SU-DHL-6 (cell line): ENCODE measurements around the gene PRKCSH.

ENCODE experiments used
- CTCF ChIP-seq: fragments of 200-600 bp; sonication (generic); IDR thresholded peaks from one replicate; pipeline ENCODE4 v1.5.1; 2017; ENCODE audit warnings: antibody characterized with exemption, mild to moderate bottlenecking, low read length, moderate library complexity; ENCODE audit not compliant: insufficient read depth, poor library complexity, severe bottlenecking
- EZH2phosphoT487 ChIP-seq: fragments of 200-600 bp; sonication (generic), shearing (Covaris generic); conservative IDR thresholded peaks from 2 replicates; pipeline ENCODE4 v1.6.1; 2018; ENCODE audit warnings: mild to moderate bottlenecking, antibody characterized with exemption, low read length, moderate library complexity, mixed read lengths

GRCh38 chr19:11408591-11408990, 26.8 kb upstream of the PRKCSH start:
- TF ChIP-seq CTCF = no peak
- TF ChIP-seq EZH2phosphoT487 = no peak
